NCI-H2029 (cell line): ENCODE results near the gene TUT7.
"Not testable (repeated sequence)": the region's sequence is repeated elsewhere in the genome, so short reads cannot be mapped to it uniquely, and the experiment has no call there.

Experiments used
- DNase-seq: peaks from one replicate; lab custom pipeline; 2025; lab: John Stamatoyannopoulos, UW

Gene TUT7

DNA sequence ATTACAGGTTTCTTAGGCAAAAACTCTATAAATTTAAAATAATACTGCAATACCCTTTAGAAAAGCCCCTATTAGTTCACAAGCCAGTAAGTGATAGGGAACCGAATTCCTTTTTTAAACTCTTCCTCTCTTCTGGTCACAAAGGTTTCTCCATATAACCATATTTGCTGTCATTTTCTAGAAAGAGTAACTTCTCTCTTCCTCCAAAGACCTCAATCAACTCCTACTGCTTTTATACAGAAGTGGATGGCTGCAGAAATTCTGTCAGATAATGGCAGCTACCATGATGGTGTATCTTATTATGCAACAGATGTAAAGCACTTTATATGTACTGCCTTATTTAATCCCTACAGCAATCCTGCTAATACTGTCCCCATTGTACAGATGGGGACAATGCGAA, 6.2 kb downstream of the TUT7 start:
- no peak for DNase-seq

DNA sequence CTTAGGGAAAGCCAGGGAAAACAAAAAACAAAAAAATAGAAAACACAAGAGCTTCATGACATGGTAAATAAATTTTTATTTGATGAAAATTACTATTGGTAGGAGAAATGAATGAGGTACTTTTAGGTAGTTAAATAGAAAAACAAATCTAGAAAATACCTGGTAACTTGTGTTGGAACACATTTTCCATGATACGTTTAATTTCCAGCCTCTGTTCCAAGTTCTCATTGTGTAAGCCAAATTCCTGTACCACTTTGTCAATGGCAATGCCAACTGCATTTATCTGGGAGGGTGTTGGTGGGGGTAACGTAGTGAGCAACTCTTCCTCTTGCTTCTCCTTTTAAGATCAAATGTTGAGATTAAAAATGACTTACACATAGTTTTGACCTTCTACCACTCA, 9.4 kb downstream of the TUT7 start:
- no peak for DNase-seq

DNA sequence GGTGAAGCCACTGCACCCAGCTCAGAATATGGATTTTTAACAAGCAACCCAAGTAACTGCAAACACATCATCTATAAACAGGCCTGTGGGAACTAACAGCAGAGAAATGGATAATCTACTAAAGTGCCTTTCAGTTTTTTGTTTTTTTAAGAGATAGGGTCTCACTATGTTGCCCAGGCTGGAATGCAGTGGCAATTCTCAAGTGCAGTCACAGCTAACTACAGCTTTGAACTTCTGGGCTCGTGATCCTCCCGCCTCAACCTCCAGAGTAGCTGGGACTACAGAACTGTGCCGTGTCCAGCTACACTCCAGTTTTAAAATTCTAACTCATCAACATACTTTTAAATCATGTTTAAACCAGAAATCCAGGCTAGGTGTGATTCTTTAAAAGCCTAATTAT, 11.9 kb downstream of the TUT7 start:
- DNase-seq = no peak

DNA sequence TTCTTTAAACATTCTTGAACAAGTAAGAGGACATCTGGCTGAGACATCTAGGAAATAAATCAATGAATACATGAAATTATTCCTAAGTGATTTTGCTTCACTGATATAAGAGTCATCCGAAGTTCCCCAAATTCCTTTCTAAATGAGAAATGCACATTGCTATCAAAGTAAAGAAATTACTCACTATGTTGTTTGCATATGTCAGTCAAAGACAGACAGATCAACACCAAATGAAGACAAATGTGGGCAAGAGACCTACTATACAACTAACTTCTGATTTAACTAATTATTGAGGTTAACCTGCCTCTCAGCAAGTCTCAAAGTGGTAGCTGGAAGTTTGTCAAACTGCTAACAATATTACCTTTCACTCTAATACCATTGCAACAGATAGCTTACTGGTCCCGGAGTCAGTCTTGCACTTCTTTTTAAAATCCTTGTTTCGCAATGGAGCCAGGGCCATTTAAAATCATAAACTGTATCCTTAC, 13.2 kb downstream of the TUT7 start:
- DNase-seq = no peak

DNA sequence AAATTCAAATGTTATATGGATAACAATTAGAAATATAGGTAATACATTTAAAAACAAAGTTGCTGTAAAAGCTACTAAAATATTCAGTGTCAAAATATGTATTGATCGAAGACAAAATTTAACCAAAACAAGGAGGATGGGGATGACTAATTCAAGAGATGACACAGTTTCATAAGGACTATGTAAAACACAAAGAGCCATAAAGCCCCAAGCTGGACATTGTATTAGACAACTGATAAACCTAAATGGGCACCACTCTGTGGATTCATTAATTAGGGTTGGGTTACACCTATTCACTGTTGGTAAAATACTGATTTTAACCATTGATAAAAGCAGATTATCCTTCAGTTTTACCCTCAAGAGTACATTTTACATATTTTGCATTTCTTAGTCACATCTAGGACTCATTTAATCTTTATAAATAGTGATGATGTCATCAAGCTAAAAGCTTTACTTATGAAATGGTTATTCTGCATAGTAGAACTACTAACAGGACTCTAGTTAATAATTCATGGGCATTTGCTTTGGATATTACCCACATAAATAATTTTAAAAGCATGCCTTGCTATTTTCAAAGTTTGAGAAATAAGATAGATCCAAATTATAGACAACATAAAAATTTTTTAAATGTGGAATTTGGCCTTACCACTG, 13.7 kb downstream of the TUT7 start:
- no peak for DNase-seq

DNA sequence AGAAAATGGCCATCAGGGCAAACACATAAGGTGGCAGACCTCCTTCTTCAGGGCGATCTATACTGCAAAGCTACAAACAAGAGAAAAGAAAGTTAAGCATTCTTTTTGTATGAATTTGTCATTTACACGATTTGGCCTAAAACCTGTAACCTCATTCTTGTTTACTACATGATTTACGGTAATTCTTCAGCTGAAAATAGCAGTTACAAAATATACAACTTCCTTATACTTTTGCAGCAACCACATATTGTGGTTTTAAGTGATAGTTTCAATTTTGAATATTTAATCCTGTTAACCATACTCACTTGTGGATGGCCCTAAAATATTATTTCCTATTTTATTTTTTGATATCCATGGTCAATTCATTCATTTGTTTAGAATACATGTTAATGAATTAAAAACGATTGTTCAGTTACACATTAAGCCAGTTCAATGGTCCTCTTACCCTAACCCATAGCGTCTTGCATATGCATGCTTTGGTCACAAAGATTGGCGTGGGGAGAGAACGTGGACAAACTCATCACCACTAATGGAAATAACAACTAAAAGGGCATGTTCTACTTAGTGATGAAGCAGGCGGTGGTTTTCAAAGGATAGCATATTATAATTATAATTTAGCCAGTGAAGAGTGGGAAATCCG, 16.6 kb downstream of the TUT7 start:
- DNase-seq = no peak

DNA sequence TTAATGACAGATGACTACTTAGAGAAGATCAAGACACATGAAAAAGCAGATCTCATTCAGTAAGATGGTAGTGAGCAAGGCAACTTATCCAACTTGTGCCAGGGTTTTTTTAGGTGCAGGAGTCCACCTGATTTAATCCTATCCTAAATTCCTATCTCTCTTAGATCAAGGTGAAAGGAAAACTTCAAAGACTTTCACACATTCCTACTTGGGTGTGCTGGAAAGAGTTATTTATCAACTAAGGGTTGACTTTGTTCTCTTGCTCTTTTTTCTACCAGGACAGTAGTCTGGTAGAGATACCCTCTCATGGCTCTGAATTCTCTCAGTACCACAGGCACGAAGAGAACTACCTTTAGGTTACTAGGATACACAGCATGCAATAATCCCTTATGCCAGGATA, 18.2 kb downstream of the TUT7 start:
- no peak for DNase-seq

DNA sequence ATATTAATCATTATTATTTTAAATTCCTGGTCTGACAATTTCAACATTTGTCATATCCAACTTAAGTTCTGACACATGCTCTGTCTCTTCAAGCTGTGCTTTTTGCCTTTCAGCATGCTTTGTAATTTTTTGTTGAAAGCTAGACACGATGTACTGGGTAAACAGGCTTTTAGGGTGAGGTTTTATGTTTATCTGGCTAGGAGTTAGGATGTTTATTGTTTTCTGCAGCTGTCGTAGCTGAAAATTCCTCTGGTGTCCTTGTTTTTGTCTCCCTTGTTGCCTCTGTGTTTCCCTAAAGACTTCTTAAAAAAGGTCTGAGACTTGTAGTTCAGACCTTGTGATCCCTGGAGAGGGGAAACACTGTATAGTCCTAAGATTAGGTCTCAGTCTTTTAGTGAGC, 20.6 kb downstream of the TUT7 start:
- DNase-seq = no peak

DNA sequence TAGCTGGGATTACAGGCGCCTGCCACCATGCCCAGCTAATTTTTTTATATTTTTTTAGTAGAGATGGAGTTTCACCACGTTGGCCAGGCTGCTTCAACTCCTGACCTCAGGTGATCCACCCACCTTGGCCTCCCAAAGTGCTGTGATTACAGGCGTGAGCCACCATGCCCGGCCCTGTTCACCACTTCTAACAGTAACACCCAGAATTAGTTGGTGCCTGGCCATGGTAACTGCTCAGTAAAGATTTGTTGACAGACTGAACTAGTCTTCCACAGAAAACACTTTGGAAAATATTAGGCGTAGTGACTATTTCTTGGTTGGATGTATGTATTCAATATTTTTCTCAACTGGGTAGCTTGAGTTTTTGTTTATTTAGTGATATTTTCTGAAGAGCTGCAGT, 24.0 kb downstream of the TUT7 start:
- DNase-seq = no peak

DNA sequence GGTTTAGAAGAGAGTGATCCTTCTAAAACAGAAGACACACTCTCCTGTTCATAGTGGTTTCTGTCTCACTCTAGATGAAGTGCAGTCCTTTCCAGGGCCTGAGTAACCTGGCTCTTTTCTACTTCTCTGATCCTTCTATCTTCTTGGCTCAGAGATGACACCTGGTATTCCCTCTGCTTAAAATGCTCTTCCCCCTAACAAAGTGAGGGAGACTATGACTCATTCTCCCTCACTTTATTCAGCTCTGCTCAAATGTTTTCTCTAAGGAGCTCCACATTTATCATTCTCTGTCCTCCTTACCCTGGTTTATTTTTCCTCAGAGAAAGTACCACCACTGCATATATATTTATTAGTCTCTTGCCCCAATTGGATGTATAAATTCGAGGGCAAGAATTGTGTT, 24.6 kb downstream of the TUT7 start:
- DNase-seq = no peak

DNA sequence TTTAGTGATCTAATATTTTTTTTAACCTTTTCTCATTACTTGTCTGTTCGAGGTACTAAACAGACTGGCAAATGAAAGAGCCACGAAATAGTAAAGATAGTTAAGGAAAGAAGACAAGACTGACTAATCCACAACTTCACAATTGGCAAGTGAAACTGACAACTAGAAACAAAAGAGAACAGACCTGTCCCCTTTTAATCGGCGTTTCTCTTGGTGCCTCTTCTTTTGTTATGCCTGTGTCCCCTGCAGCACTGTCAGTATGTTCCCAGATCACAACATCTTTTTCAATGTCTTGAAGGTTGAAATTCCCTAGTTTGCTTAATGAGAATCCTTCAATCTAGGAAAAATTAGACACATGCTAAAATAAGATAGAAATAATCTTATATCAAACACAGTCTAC, 26.1 kb downstream of the TUT7 start:
- no peak for DNase-seq

DNA sequence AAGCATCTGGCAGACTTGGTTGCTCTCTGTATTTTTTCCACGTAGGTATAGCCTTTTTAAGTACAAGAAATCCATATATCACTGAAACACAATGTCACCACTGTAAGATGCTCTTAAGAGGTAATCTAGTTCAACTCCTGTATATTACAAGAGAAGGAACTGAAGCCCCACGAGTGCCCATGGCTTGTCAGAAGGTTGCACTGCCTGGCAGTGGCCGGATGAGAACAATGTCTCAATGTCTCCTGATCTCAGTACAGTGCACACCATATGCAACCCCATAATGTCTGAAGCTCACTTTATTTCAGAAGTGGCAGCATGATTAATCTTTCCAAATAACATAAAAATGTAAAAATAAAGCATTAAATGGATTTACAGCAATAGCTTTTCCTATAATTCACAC, 27.7 kb downstream of the TUT7 start:
- no peak for DNase-seq

DNA sequence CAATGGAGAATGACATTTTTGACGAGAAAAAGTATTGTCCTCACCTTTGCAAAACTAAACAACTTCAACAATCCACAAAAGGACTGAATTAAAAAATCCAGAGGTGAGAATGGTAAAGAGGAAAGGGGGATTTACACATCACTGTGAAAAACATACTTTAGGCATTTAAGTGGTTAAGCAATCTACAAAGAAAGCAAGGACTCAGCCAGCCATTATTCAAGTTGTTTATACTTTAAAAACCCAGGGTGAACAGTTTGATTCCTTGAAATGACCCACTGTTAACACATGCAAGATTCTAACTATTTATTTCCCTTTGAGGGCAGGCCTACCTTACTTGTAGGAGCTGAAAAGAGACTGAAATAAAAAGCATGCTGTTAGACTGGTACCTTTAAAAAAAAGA, 29.3 kb downstream of the TUT7 start:
- DNase-seq = no peak

DNA sequence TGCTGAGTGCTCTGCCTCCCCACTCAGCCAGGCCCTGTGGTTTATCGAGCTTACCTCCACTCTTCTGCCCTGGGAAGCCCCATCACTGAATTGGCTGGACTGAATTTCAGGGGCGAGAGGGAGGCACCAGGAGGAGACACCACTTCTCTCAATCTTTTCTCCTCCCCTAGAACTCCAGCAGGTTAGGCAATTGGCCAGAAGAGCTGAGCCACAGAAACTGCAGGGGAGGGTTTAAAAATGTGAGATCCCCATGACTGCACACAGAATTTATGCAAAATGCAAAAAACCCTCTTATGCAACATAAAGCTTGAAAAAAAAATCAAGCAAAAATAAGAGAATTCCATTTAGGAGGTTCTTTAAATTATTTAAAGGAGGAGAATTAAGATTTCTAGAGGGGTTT, 29.9 kb downstream of the TUT7 start:
- no peak for DNase-seq

DNA sequence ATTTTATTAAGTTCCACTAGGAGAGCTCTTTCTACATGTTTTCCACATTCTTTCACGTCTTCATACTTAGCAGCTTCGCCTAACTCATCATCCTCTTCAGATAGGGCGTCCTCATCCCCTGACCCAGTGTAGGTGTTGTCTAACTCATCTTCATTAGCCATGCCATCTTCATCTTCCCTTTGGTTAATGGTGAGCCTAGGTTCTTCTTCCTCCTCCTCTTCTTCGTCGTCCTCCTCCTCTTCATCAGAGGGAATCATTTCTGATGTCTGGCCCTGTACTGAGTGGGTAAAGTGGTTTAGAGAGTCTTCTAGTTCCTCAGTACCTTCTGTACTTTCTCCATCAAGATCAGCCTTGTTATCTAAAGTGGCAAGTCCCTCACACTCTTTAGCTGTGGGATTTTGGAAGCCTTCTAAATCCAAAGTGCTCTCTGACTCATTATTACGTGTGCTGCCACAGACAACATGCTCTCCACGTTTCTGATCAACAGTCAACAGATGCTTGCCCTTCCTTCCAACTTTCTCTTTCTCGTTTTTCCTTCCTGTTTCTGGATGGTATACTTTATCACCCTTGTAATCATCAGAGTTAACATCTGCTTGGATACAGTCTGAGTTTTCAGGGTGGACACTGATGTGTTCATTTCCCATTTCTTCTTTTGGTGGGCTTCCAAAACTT, 31.1 kb downstream of the TUT7 start:
- no peak for DNase-seq

DNA sequence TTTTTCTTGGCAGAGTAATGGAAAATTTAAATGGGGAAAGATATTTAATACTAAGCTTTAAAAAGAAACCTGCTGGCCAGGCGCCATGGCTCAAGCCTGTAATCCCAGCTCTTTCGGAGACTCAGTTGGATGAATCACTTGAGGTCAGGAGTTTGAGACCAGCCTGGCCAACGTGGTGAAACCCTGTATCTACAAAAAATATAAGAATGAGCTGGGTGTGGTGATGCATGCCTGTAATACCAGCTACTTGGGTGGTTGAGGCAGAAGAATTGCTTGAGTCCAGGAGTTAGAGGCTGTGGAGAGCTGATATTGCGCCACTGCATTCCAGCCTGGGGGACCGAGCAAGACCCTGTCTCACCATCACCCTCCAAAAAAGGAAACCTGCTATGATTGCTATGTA, 32.8 kb downstream of the TUT7 start:
- DNase-seq = no peak

DNA sequence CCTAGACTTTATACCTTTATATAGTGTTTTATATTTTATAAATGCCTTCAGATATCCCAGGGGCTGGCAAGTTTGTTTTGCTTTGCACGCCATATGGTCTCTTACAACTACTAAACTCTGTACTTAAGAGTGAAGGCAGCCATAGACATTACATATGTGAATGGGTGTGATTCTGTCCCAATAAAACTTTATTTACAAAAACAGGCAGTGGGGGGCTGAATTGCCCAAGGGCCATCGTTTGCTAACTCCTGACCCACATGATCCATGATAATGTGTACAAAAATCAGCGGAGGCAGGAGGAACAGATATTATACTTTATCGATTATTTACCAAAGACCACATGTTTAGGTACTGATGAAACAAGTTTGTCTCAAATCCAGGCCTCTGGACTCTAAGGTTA, 36.0 kb downstream of the TUT7 start:
- no peak for DNase-seq

DNA sequence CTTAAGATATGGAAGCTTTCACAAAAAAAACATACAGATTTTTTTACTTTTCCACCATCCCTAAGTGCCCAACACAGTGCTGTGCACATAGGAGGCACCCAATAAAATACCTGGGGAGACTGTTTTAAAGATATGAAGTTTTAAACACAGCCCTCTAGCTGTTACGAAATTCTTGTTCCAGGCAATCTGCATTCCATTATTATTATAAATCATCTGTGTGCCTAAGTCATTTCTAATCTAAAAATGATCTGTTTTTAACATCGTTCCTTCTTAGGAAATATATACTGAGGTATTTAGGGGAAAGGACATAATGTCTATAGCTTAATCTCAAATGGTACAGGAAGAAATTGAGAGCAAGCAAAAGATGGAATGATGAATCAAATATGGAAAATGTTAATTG, 39.1 kb downstream of the TUT7 start:
- no peak for DNase-seq

DNA sequence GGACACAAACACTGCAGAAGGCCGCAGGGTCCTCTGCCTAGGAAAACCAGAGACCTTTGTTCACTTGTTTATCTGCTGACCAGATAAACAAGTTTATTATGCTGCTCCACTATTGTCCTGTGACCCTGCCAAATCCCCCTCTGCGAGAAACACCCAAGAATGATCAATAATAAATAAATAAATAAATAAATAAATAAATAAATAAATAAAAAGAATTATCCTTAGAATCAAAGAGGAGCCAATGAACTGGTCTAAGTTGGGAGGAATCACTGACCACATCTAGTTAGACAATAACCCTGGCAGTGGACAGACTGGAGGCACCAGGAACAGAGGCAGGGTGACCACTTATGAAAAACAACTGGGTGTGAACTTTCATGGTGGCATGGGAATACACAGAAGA, 41.3 kb downstream of the TUT7 start:
- not testable (repeated sequence) for DNase-seq

DNA sequence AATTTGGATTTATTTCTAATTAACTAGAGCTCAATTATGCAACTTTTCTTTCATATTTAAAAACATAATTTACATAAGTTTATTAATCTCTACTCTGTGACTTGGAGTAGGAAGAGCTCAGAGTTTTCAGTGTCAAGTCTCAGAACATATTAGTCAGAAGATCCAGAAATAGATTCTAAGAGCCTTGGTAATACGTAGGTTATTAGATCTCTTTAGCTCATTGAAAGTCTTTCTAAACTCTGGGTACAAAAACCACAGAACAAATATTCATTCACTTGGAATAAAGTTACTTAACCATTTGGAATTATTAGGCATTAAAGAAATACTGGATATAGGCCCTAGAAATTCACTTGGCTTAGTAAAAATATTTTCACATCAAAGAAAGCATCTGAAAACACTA, 45.5 kb downstream of the TUT7 start:
- no peak for DNase-seq

DNA sequence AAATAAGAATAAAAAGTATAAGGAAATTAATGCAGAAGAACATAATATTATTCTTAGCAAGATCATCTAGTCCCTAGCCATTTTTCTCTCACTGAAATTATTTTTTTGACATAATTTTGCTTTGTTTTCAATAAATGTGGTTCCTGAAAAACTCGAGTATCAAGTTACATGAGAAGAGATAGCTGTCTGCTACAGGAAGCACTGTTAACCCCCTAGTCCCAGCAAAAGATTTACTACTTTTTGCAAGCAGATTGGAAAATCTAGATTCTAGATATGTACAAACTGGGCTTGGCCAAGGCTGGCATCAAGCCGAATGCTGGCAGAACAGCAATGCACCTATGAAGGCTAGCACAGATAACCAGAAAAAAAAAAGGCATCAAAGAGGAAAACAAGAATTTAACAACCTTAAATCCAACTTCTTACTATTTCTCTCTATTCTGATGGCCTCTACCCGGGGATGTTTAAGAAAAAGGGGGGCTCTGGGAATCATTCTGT, 49.9 kb downstream of the TUT7 start:
- no peak for DNase-seq

DNA sequence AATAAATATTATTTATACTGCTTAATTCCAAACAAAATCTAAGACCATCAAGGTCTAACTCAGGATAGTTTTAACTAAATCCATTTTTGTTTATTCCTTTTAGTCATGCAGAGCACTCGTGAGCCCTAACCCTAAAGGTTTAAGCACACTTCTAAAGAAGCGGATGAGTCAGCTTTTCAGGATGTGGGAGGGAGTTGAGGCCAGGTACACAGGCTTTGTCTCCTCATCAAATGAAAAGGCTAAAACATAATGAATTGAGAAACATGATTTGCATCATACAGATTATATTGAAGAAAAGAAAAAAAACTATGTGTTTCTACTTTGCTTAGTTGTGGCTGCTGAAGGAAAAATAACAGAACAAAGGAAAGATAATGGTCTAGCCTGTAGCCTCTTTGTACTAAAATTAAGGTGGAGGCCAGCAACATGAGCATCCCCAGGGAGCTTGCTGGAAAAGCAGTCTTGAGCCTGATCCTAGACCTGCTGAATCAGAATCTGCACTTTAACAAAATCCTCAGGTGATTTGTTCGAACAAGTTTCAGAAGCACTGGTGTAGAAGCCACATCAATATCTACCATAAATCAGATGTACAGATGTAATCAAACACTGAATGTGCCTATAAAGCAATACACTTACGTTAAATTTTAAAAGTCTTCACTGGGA, 50.8 kb downstream of the TUT7 start:
- DNase-seq = no peak

DNA sequence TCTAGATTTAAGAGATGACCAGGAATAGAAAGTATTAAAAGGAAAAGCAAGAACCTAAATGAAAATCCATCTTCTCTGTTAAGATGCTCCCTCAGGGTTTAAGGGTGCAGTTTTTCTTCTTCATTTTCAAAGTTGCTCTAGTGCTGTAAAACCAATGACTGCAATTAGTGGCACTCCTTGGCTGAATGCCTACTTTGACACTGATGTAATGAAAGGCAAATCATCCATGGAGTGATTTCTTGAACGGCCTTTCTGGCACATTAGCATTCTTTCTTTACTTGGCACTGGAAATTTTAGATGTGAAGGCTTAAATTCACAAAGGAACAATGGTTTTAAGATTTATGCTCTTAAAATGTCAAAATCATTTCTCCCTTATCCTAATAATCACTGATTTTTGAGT, 52.5 kb downstream of the TUT7 start:
- DNase-seq = no peak
